ENCODE results near the gene CBX8.

DNA sequence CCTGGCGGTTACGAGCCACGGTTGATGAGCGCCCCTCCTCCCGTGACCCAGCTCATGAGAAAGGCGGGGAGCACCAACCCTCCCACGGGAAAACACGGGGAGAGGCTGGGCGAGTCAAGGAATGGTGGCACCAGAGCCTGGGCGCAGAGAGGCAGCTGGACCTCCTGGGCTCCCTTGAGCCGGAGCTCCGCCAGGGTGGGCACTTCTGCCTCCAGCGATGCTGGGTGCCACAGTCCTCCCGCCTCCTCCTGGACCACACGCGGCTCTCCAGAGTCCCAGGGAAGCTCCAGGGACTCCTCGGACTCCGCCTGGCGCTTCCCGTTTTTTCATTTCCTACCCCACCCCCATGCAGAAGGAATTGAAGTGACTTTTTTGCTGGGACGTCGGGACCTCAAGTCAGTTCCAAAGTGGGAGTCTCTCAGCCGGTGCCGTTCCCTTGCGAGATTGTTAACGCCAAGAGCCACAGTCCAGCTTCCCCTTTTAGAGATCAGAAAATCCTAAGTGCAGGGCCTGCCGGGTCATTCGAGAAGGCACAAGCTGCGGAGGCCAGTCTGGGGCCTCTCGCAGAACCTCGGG, 6.6 kb upstream of the CBX8 start:
- TF ChIP-seq POLR2A (IDR thresholded peaks at IDR 0.05), result no peak
- TF ChIP-seq CTCF (IDR thresholded peaks at IDR 0.05), result no peak

Measured in prostate gland (tissue), 2 donors.